Endothelial cell of umbilical vein (primary cell): ENCODE results near the gene NYAP2. TPM values are rescaled to one million over a fixed set of nuclear protein-coding genes. Genes with fewer than 3 reads are reported as not detected.

Source experiments
- BruUV-seq: library from RNA; stranded (reverse); fragments of 400-500 nt; replicated peaks from 2 replicates; lab custom pipeline; 2021; lab: Mats Ljungman, UMichigan
- CTCF ChIA-PET: fragments of 300-600, 350-600 bp; sonication (Branson Sonifier 250); formaldehyde crosslinking; loops from one replicate; lab custom pipeline; 2021; ENCODE audit warnings: antibody characterized with exemption, inconsistent platforms; lab: Charles Lee
- POLR2A ChIA-PET: fragments of 300-600, 350-600 bp; sonication (Branson Sonifier 250); formaldehyde crosslinking; loops from one replicate; lab custom pipeline; 2021; ENCODE audit warnings: antibody characterized with exemption, inconsistent platforms; lab: Charles Lee
- DNase-seq: peaks from one replicate; pipeline ENCODE4 v3.0.0-alpha.2; 2011; ENCODE audit warnings: low read depth, low spot score
- FAIRE-seq: peaks from 2 replicates; lab custom pipeline; 2011; peaks lifted over from hg19 to GRCh38; lab: Jason Lieb, UNC
- H2AFZ ChIP-seq: 2 replicates; pipeline ENCODE4 v1.6.0; 2012; ENCODE audit warnings: low read depth, low read length, control low read depth, inconsistent platforms
- H3K27ac ChIP-seq: 2 replicates; pipeline ENCODE4 v1.5.1; 2011; ENCODE audit warnings: low read depth, mild to moderate bottlenecking, control low read depth, low read length, moderate library complexity; ENCODE audit not compliant: insufficient read depth
- H3K27me3 ChIP-seq, 2 experiments: 2 replicates each; pipeline versions ENCODE4 v1.6.0 to v1.6.1; 2011; ENCODE audit warnings: low read length in 2 of 2, mixed read lengths in 1 of 2; ENCODE audit not compliant: control insufficient read depth in 2 of 2, insufficient read depth in 2 of 2
- H3K36me3 ChIP-seq, 2 experiments: 2 replicates in 1 of 2; 3 replicates in 1 of 2; pipeline ENCODE4 v1.5.1; 2011; ENCODE audit warnings: low read length in 2 of 2, mild to moderate bottlenecking in 1 of 2, moderate library complexity in 1 of 2; ENCODE audit not compliant: control insufficient read depth in 2 of 2, insufficient read depth in 2 of 2; ENCODE audit errors: extremely low read depth in 1 of 2
- H3K4me1 ChIP-seq: 3 replicates; pipeline ENCODE4 v1.5.1; 2011; ENCODE audit warnings: mild to moderate bottlenecking, low read length; ENCODE audit not compliant: control insufficient read depth, insufficient read depth; ENCODE audit errors: extremely low read depth
- H3K4me2 ChIP-seq: 2 replicates; pipeline ENCODE4 v1.6.1; 2011; ENCODE audit warnings: low read length, control low read depth, mixed read lengths; ENCODE audit not compliant: insufficient read depth
- H3K4me3 ChIP-seq, 3 experiments: fragments of 200-600 bp in 1 of 3; sonication (generic), shearing (Covaris generic) in 1 of 3; replicated peaks in 1 of 3; 2 replicates each; pipeline ENCODE4 v1.5.1; 2011 to 2016; ENCODE audit warnings: control low read depth in 3 of 3, low read length in 3 of 3, mild to moderate bottlenecking in 2 of 3, inconsistent platforms in 1 of 3, low read depth in 1 of 3, moderate library complexity in 1 of 3; ENCODE audit not compliant: insufficient read depth in 1 of 3
- H3K79me2 ChIP-seq: 2 replicates; pipeline ENCODE4 v1.6.0; 2012; ENCODE audit warnings: low read length, inconsistent platforms; ENCODE audit not compliant: control insufficient read depth, insufficient read depth
- H3K9ac ChIP-seq: replicated peaks from 2 replicates; pipeline ENCODE3; 2011; ENCODE audit warnings: low read length, control low read depth; ENCODE audit not compliant: insufficient read depth; ENCODE audit errors: extremely low read depth
- H3K9me1 ChIP-seq: replicated peaks from 3 replicates; pipeline ENCODE4 v1.6.0; 2011; ENCODE audit warnings: mild to moderate bottlenecking, low read length; ENCODE audit not compliant: control insufficient read depth, insufficient read depth; ENCODE audit errors: extremely low read depth
- H3K9me3 ChIP-seq: replicated peaks from 2 replicates; pipeline ENCODE4 v1.5.1; 2012; ENCODE audit warnings: low read length, inconsistent platforms; ENCODE audit not compliant: control insufficient read depth, insufficient read depth
- H4K20me1 ChIP-seq: replicated peaks from 2 replicates; pipeline ENCODE3; 2011; ENCODE audit warnings: mild to moderate bottlenecking, low read length; ENCODE audit not compliant: control insufficient read depth, insufficient read depth; ENCODE audit errors: extremely low read depth
- CTCF ChIP-seq, 2 donors: IDR thresholded peaks; 1 replicate in 1 of 2; 2 replicates in 1 of 2; pipeline ENCODE4 v1.5.1; 2011; ENCODE audit warnings: low read length in 2 of 2, mild to moderate bottlenecking in 2 of 2, moderate library complexity in 2 of 2, control low read depth in 1 of 2, inconsistent platforms in 1 of 2, low read depth in 1 of 2; ENCODE audit not compliant: insufficient read depth in 1 of 2; ENCODE audit errors: extremely low read depth in 1 of 2
- EZH2 ChIP-seq: IDR thresholded peaks from 2 replicates; pipeline ENCODE4 v1.6.1; 2012; ENCODE audit warnings: borderline replicate concordance, low read depth, mild to moderate bottlenecking, moderate library complexity, low read length, inconsistent platforms; ENCODE audit not compliant: severe bottlenecking
- FOS ChIP-seq: IDR thresholded peaks from 2 replicates; pipeline ENCODE4 v1.6.1; 2011; ENCODE audit warnings: mild to moderate bottlenecking, low read length, moderate library complexity, borderline replicate concordance; ENCODE audit not compliant: insufficient read depth
- GATA2 ChIP-seq: IDR thresholded peaks from 2 replicates; pipeline ENCODE4 v1.7.0; 2011; ENCODE audit warnings: low read depth, mild to moderate bottlenecking, moderate library complexity, mixed read lengths, low read length; ENCODE audit not compliant: insufficient read length, insufficient read depth
- JUN ChIP-seq: IDR thresholded peaks from 2 replicates; pipeline ENCODE4 v1.6.1; 2011; ENCODE audit warnings: borderline replicate concordance, low read depth; ENCODE audit not compliant: insufficient read length, insufficient read depth
- MYC ChIP-seq: IDR thresholded peaks from one replicate; pipeline ENCODE4 v1.6.1; 2011; ENCODE audit warnings: mild to moderate bottlenecking, low read depth, low read length
- POLR2A ChIP-seq: IDR thresholded peaks from 2 replicates; pipeline ENCODE4 v1.6.1; 2012; ENCODE audit warnings: low read depth, mild to moderate bottlenecking, control low read depth, low read length
- POLR2AphosphoS5 ChIP-seq: IDR thresholded peaks from 2 replicates; pipeline ENCODE4 v1.6.1; 2012; ENCODE audit warnings: low read depth, mild to moderate bottlenecking, control low read depth, low read length, moderate library complexity; ENCODE audit not compliant: insufficient read depth
- dilution Hi-C: fragments of 300-500 bp; cut with MboI; formaldehyde crosslinking; loops from one replicate; pipeline ENCODE4 v1.15.0; 2019; ENCODE audit warnings: low sequenced_read_pairs; ENCODE audit not compliant: extremely low pct_ligation_motif_present
- intact Hi-C: fragments of 100-400 bp; cut with micrococcal nuclease; formaldehyde crosslinking; loops from one replicate; pipeline ENCODE4 v1.10.0; 2022
- polyA plus RNA-seq, 4 experiments: library from polyadenylated mRNA; depleted of rRNA in 3 of 4; stranded (reverse) in 3 of 4; unstranded in 1 of 4; fragments of >200 nt; gene quantifications; 2 replicates each; pipeline versions ENCODE4 v1.2.1 to v1.2.3, GENCODE V29; 2011 to 2012; ENCODE audit warnings: missing spikeins in 1 of 4
- total RNA-seq: library from RNA; stranded (reverse); gene quantifications from 2 replicates; pipeline ENCODE4 v1.2.3, GENCODE V29; 2021
- TF ChIP-seq, protein P1 (sequence below): IDR thresholded peaks from 2 replicates; pipeline ENCODE4 v1.6.1; 2011; ENCODE audit not compliant: insufficient read depth, insufficient read length

NYAP2 gene
- total and polyA plus RNA-seq, 2 donors (not counting 3 experiments of a cell fraction or from before 2014, with no cell fraction given) = not detected

- CTCF ChIA-PET = no interaction called here
Observed at GRCh38 chr2:225437319-225437718, 37.8 kb downstream of the NYAP2 start.

More at GRCh38 chr2:225437319-225437718, 37.8 kb downstream of the NYAP2 start:
- Histone ChIP-seq H3K27ac (no peak overlapping the region), H3K27me3 (no peaks in the 10 kb centered on the region), H3K79me2 (no peaks in the 10 kb centered on the region), H3K4me2 (no peak overlapping the region), H3K4me3 (no peak overlapping the region), H3K9me3 (peaks cover 3% of the 10 kb centered on the region), H3K9me1 (no peaks in the 10 kb centered on the region), H3K9ac (no peak overlapping the region), H3K36me3 (no peaks in the 10 kb centered on the region), H4K20me1 (no peaks in the 10 kb centered on the region), H2AFZ (no peak overlapping the region), H3K4me1 (no peaks in the 10 kb centered on the region)
- intact Hi-C loops (no loop called here), dilution Hi-C loops (no loop called here)
- no peak for DNase-seq
- POLR2A ChIA-PET = no interaction called here
- no peak for FAIRE-seq
- no peak for TF ChIP-seq EZH2
- TF ChIP-seq FOS = no peak
- no peak for TF ChIP-seq CTCF (IDR thresholded peaks at IDR 0.05; ENCODE audit: extremely low read depth in 1 of 2, insufficient read depth in 1 of 2, low read depth in 1 of 2, low read length in 2 of 2)
- no peak for TF ChIP-seq POLR2AphosphoS5
- no peak for TF ChIP-seq JUN
- no peak for TF ChIP-seq GATA2
- no peak for TF ChIP-seq POLR2A
- no peak for TF ChIP-seq MYC
- TF ChIP-seq, protein P1, sequence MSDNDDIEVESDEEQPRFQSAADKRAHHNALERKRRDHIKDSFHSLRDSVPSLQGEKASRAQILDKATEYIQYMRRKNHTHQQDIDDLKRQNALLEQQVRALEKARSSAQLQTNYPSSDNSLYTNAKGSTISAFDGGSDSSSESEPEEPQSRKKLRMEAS = no peak
- BruUV-seq = no TSS peak
